ENCODE measurements around the gene TMEM145.

TMEM145 gene

GRCh38 chr19:42277821-42278451 lies 35.2 kb upstream of the TMEM145 start:
- no peak for DNase-seq (ENCODE audit: low read depth, low spot score)

GRCh38 chr19:42278452-42279154 lies 34.5 kb upstream of the TMEM145 start:
- DNase-seq (ENCODE audit: low read depth, low spot score), result no peak

GRCh38 chr19:42279155-42279901 lies 33.8 kb upstream of the TMEM145 start:
- DNase-seq (ENCODE audit: low read depth, low spot score), result no peak

- DNase-seq (ENCODE audit: low read depth, low spot score), result no peak
Measured at GRCh38 chr19:42279902-42280814, 33.0 kb upstream of the TMEM145 start.

- DNase-seq (ENCODE audit: low read depth, low spot score), result no peak
Measured at GRCh38 chr19:42280815-42281145, 32.3 kb upstream of the TMEM145 start.

GRCh38 chr19:42281146-42281826 lies 31.8 kb upstream of the TMEM145 start:
- DNase-seq (ENCODE audit: low read depth, low spot score), result no peak

- no peak for DNase-seq (ENCODE audit: low read depth, low spot score)
Measured at GRCh38 chr19:42281827-42282762, 31.0 kb upstream of the TMEM145 start.

- no peak for DNase-seq (ENCODE audit: low read depth, low spot score)
Measured at GRCh38 chr19:42282819-42283187, 30.3 kb upstream of the TMEM145 start.

- no peak for DNase-seq (ENCODE audit: low read depth, low spot score)
Measured at GRCh38 chr19:42283188-42284065, 29.7 kb upstream of the TMEM145 start.

GRCh38 chr19:42284066-42284501 lies 29.0 kb upstream of the TMEM145 start:
- DNase-seq (ENCODE audit: low read depth, low spot score), result no peak

GRCh38 chr19:42284591-42285341 lies 28.3 kb upstream of the TMEM145 start:
- DNase-seq (ENCODE audit: low read depth, low spot score), result no peak

- no peak for DNase-seq (ENCODE audit: low read depth, low spot score)
Measured at GRCh38 chr19:42285541-42285941, 27.6 kb upstream of the TMEM145 start.

- no peak for DNase-seq (ENCODE audit: low read depth, low spot score)
Measured at GRCh38 chr19:42285988-42286348, 27.1 kb upstream of the TMEM145 start.

- no peak for DNase-seq (ENCODE audit: low read depth, low spot score)
Measured at GRCh38 chr19:42286349-42287016, 26.6 kb upstream of the TMEM145 start.

GRCh38 chr19:42287017-42287826 lies 25.9 kb upstream of the TMEM145 start:
- no peak for DNase-seq (ENCODE audit: low read depth, low spot score)

- no peak for DNase-seq (ENCODE audit: low read depth, low spot score)
Measured at GRCh38 chr19:42287827-42288107, 25.3 kb upstream of the TMEM145 start.

- no peak for DNase-seq (ENCODE audit: low read depth, low spot score)
Measured at GRCh38 chr19:42288387-42288786, 24.7 kb upstream of the TMEM145 start.

Measured in iPS DF 19.7 (cell line).